GM12891 (cell line): ENCODE data around the gene SEPTIN10. TPM values are rescaled to one million over a fixed set of nuclear protein-coding genes. Genes with fewer than 3 reads are reported as not detected.

ENCODE experiments used
- DNase-seq: peaks from one replicate; pipeline ENCODE4 v3.0.0; 2011; ENCODE audit warnings: low spot score; ENCODE audit not compliant: insufficient read length
- FAIRE-seq: peaks from 2 replicates; lab custom pipeline; 2011; peaks lifted over from hg19 to GRCh38; lab: Jason Lieb, UNC
- PAX5 ChIP-seq: IDR thresholded peaks from 2 replicates; pipeline ENCODE4 v1.6.1; 2011; ENCODE audit warnings: low read length, moderate library complexity, mild to moderate bottlenecking; ENCODE audit not compliant: insufficient read depth, severe bottlenecking
- POLR2A ChIP-seq: IDR thresholded peaks from 2 replicates; pipeline ENCODE4 v1.6.1; 2011; ENCODE audit warnings: low read depth, low read length, control low read depth
- POLR2AphosphoS5 ChIP-seq: IDR thresholded peaks from 2 replicates; pipeline ENCODE4 v1.6.1; 2011; ENCODE audit warnings: low read depth, low read length, control low read depth
- POU2F2 ChIP-seq: IDR thresholded peaks from 2 replicates; pipeline ENCODE4 v1.6.1; 2011; ENCODE audit warnings: low read depth, mild to moderate bottlenecking, control low read depth, low read length, moderate library complexity
- SPI1 ChIP-seq: IDR thresholded peaks from 2 replicates; pipeline ENCODE4 v1.6.1; 2011; ENCODE audit warnings: low read depth, low read length, control low read depth
- TAF1 ChIP-seq: IDR thresholded peaks from 2 replicates; pipeline ENCODE4 v1.6.1; 2011; ENCODE audit warnings: low read depth, low read length, control low read depth
- polyA plus RNA-seq: library from polyadenylated mRNA; unstranded; fragments of >200 nt; gene quantifications from one replicate; pipeline ENCODE4 v1.2.1, GENCODE V29; 2012; ENCODE audit warnings: low read depth, missing spikeins, inconsistent platforms; ENCODE audit not compliant: missing spikeins

Gene SEPTIN10
- 1.6 TPM for polyA plus RNA-seq

GRCh38 chr2:109613922-109614714 lies at the start of gene SEPTIN10, which contains the start of gene SOWAHC:
Gene SEPTIN10, minus strand, starts transcription at chr2:109613966. Its CDS starts 139 bp downstream, at chr2:109613827.
Gene SOWAHC, plus strand, starts transcription at chr2:109614364. Its CDS starts 126 bp downstream, at chr2:109614490.
- DNase-seq (peak; percentile 66), FAIRE-seq (peak; percentile 23)
- TF ChIP-seq PAX5 (no peak), SPI1 (0 out of 2 replicates have a peak, but pooled peaks have one; percentile 20), TAF1 (no peak), POLR2A (no peak), POU2F2 (no peak), POLR2AphosphoS5 (no peak)

GRCh38 chr2:109662889-109663288 lies 49.1 kb upstream of the SEPTIN10 start:
- no peak for TF ChIP-seq SPI1
- TF ChIP-seq POLR2A = no peak
- TF ChIP-seq TAF1 = no peak
- TF ChIP-seq PAX5 = no peak
- TF ChIP-seq POU2F2 = no peak
- TF ChIP-seq POLR2AphosphoS5 = no peak
- DNase-seq = no peak
- no peak for FAIRE-seq

- FAIRE-seq (no peak), DNase-seq (no peak)
- TF ChIP-seq SPI1 (no peak), TAF1 (no peak), PAX5 (no peak), POLR2AphosphoS5 (no peak), POU2F2 (no peak), POLR2A (no peak)
Observed at GRCh38 chr2:109660046-109660860, 46.5 kb upstream of the SEPTIN10 start.

DNA sequence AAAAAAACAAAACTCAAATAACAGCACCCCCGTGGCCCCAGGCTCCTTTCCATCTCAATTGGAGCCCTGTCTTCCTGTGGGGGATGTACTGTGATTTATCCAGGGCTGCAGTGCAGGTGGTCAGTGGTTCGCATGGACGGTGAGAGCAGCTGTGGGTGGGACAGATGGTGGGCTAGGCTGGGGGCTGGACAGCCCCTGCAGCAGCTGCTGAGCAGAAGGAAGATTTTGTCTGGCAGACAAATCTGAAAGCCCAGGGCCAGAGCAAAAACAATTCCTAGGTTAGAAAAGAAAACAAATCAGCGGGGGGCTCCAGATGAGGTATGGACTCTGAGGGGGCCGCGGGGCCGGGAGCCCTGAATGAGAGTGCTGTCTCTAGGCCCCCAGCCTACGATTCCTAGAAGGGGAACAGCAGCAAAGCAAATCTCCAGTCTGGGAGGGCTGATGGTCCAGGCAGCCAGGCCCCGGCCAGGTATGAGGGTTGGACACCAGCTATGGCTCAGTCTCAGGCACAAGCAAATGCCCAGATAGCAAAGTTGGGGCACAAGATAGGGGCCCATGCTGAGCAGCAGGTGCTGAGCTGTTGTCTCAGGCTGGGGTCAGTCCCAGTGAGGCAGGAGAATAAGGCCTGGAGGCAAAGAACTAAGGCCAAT lies 45.8 kb upstream of the SEPTIN10 start:
- DNase-seq (no peak), FAIRE-seq (no peak)
- TF ChIP-seq POLR2A (no peak), SPI1 (no peak), TAF1 (no peak), POLR2AphosphoS5 (no peak), POU2F2 (no peak), PAX5 (no peak)

DNA sequence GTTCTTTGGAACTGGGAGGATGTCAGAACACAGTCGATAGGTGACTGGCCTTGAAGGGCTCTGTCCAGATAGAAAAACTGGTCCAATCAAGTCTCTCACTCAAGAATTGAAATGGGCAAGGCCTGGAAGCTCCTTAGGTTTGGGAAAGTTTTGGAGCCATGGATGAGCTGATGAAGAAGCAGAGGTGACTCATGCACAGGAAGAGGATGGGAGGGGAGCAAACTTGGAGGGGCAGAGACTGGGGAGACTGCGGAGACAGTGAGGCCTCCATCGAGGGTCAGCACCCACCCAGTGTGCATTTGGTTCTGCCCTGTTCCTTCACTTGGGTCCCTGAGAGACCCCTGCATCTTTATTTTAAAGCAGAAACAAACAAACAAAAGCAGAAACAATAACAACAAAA lies 41.5 kb upstream of the SEPTIN10 start:
- DNase-seq (no peak), FAIRE-seq (no peak)
- TF ChIP-seq SPI1 (no peak), POLR2AphosphoS5 (no peak), POLR2A (no peak), PAX5 (no peak), POU2F2 (no peak), TAF1 (no peak)

GRCh38 chr2:109654326-109655050 lies 40.7 kb upstream of the SEPTIN10 start:
- FAIRE-seq = no peak
- no peak for TF ChIP-seq SPI1
- TF ChIP-seq POLR2AphosphoS5 = no peak
- TF ChIP-seq POU2F2 = no peak
- TF ChIP-seq POLR2A = no peak
- TF ChIP-seq PAX5 = no peak
- TF ChIP-seq TAF1 = no peak
- no peak for DNase-seq

GRCh38 chr2:109649736-109650695 lies 36.2 kb upstream of the SEPTIN10 start:
- DNase-seq = no peak
- TF ChIP-seq POLR2A (no peak), POU2F2 (no peak), TAF1 (no peak), PAX5 (no peak), SPI1 (no peak), POLR2AphosphoS5 (no peak)
- no peak for FAIRE-seq
